ENCODE measurements around the gene SPTLC3.

Gene SPTLC3

GRCh38 chr20:13128173-13128572 is 119.4 kb downstream of the SPTLC3 start:
- no peak overlapping the region for H3K4me3 ChIP-seq (ENCODE audit: low read depth, low read length)
- in situ Hi-C loops (cut with HindIII; ENCODE audit: low sequenced_read_pairs) = no loop called here
- TF ChIP-seq, protein P1, sequence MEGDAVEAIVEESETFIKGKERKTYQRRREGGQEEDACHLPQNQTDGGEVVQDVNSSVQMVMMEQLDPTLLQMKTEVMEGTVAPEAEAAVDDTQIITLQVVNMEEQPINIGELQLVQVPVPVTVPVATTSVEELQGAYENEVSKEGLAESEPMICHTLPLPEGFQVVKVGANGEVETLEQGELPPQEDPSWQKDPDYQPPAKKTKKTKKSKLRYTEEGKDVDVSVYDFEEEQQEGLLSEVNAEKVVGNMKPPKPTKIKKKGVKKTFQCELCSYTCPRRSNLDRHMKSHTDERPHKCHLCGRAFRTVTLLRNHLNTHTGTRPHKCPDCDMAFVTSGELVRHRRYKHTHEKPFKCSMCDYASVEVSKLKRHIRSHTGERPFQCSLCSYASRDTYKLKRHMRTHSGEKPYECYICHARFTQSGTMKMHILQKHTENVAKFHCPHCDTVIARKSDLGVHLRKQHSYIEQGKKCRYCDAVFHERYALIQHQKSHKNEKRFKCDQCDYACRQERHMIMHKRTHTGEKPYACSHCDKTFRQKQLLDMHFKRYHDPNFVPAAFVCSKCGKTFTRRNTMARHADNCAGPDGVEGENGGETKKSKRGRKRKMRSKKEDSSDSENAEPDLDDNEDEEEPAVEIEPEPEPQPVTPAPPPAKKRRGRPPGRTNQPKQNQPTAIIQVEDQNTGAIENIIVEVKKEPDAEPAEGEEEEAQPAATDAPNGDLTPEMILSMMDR (IDR thresholded peaks at IDR 0.05; ENCODE audit: low read depth, low read length, missing control alignments) = no peak
- no peak for DNase-seq (ENCODE audit: low read depth)

DNA sequence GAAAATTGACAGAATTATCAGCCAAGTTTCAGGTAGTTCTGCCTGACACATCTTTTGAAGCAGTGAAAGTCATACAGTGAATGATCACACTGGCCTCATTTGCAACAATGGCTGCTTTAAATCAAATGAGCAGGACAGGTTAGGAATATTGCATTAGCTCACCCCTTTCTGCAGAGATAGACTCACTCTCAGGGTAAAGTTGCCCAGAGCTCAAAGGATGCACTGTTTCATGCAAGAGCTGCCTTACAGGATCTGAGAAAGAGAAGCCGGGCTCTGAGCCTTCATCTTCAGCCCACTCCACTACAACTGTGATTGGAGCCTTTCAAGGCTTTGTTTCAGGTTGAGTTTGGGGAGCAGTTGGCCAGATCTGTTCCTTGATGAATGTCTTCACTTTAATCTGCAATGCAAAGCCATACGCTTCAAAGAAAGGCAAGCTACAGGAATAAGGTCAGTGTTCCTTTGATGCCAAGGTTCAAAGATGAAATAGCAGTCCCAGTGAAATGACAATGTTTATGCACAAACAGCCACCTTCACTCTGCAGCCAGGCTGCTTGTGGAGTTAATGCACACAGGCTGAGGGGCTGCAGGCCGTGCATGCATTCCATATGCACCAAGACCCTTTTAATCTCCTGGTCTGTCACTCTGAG is 121.4 kb downstream of the SPTLC3 start:
- DNase-seq (ENCODE audit: low read depth) = no peak

DNA sequence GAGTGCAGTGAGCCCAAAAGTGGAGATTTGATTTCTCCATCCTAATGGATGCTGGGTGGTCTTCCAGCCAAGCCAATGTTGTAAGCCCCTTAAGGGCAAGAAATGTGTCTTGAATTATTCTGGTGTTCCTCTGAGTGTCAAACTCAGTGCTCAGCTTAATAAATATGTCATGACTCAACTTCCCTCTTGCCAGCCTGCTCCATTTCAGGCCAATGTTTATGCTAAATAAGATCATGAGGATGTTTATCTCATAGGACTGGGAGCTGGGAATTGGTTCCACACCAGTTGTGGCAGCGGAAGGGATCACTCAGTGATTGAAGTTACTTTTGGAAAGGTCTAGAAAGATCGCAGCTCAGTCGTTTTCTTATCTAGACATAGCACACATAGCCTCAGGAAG is 121.9 kb downstream of the SPTLC3 start:
- TF ChIP-seq, protein P1 (IDR thresholded peaks at IDR 0.05; ENCODE audit: low read depth, low read length, missing control alignments) = no peak
- in situ Hi-C loops (cut with HindIII; ENCODE audit: low sequenced_read_pairs) = no loop called here
- no peak for DNase-seq (ENCODE audit: low read depth)
- H3K4me3 ChIP-seq (ENCODE audit: low read depth, low read length) = no peak overlapping the region

More for the DNA sequence above, 121.4 kb downstream of the SPTLC3 start:
- H3K4me3 ChIP-seq (ENCODE audit: low read depth, low read length) = no peak overlapping the region
- in situ Hi-C loops (cut with HindIII; ENCODE audit: low sequenced_read_pairs) = no loop called here
- TF ChIP-seq, protein P1 (IDR thresholded peaks at IDR 0.05; ENCODE audit: low read depth, low read length, missing control alignments) = no peak

DNA sequence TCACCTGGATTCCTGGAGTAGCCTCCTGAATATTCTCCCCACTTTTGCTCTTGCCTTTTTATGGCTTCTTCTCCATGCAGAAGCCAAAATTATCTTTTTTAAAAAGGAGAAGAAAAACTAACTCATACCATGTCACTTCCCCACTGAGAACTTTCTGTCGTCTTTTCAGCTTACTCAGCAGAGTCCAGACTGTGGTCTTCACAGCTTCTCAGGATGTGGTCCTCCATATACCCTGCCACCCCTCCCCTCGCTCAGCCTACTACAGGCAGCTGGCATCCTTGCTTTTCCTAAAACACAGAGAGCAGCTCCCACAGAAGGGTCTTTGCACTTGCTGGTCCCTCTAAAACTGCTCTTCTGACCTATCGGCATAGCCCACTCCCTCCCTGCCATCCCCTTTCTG is 122.9 kb downstream of the SPTLC3 start:
- H3K4me3 ChIP-seq (ENCODE audit: low read depth, low read length) = no peak overlapping the region
- in situ Hi-C loops (cut with HindIII; ENCODE audit: low sequenced_read_pairs) = no loop called here
- no peak for DNase-seq (ENCODE audit: low read depth)
- TF ChIP-seq, protein P1 (IDR thresholded peaks at IDR 0.05; ENCODE audit: low read depth, low read length, missing control alignments) = no peak

GRCh38 chr20:13139459-13140150 is 130.8 kb downstream of the SPTLC3 start:
- TF ChIP-seq, protein P1 (IDR thresholded peaks at IDR 0.05; ENCODE audit: low read depth, low read length, missing control alignments) = no peak
- H3K4me3 ChIP-seq (ENCODE audit: low read depth, low read length) = no peak overlapping the region
- in situ Hi-C loops (cut with HindIII; ENCODE audit: low sequenced_read_pairs) = no loop called here
- no peak for DNase-seq (ENCODE audit: low read depth)

- no peak overlapping the region for H3K4me3 ChIP-seq (ENCODE audit: low read depth, low read length)
- no peak for DNase-seq (ENCODE audit: low read depth)
- in situ Hi-C loops (cut with HindIII; ENCODE audit: low sequenced_read_pairs) = no loop called here
- TF ChIP-seq, protein P1 (IDR thresholded peaks at IDR 0.05; ENCODE audit: low read depth, low read length, missing control alignments) = no peak
Measured at GRCh38 chr20:13140201-13140600, 131.4 kb downstream of the SPTLC3 start.

Data from astrocyte of the cerebellum (primary cell).